Activated CD8-positive, alpha-beta T cell treated with anti-CD3 and anti-CD28 coated beads for 36 hours (primary cell): ENCODE measurements around the gene CLDN14. TPM values are rescaled to one million over a fixed set of nuclear protein-coding genes. Genes with fewer than 3 reads are reported as not detected.

ENCODE experiments used
- ATAC-seq: fragments of 200-7000 bp; cut with Tn5 transposase; one replicate; pipeline ENCODE4 v1.10.0; 2021; ENCODE audit warnings: mild to moderate bottlenecking, moderate library complexity
- CTCF ChIA-PET: fragments of 350-600 bp; sonication (Branson Sonifier 250); formaldehyde crosslinking; loops from one replicate; lab custom pipeline; 2021; ENCODE audit warnings: antibody characterized with exemption; lab: Charles Lee
- POLR2A ChIA-PET: fragments of 350-600 bp; sonication (Branson Sonifier 250); formaldehyde crosslinking; loops from one replicate; lab custom pipeline; 2021; ENCODE audit warnings: antibody characterized with exemption; lab: Charles Lee
- DNase-seq: peaks from one replicate; pipeline ENCODE4 v3.0.0-alpha.2; 2020
- H3K27ac Mint-ChIP-seq: one replicate; pipeline ENCODE4 v1.8.0; 2021; ENCODE audit warnings: mild to moderate bottlenecking, mixed read lengths
- H3K27me3 Mint-ChIP-seq: one replicate; pipeline ENCODE4 v1.8.0; 2021; ENCODE audit warnings: mixed read lengths
- H3K36me3 Mint-ChIP-seq: one replicate; pipeline ENCODE4 v1.8.0; 2021; ENCODE audit warnings: low read depth, mixed read lengths
- H3K4me1 Mint-ChIP-seq: one replicate; pipeline ENCODE4 v1.8.0; 2021; ENCODE audit warnings: low read depth, mixed read lengths
- H3K4me3 Mint-ChIP-seq: one replicate; pipeline ENCODE4 v1.8.0; 2021; ENCODE audit warnings: mild to moderate bottlenecking, moderate library complexity, mixed read lengths
- H3K9me3 Mint-ChIP-seq: one replicate; pipeline ENCODE4 v1.8.0; 2021; ENCODE audit warnings: mixed read lengths
- CTCF ChIP-seq: fragments of 200-600 bp; IDR thresholded peaks from one replicate; pipeline ENCODE4 v1.8.0; 2022; ENCODE audit warnings: antibody characterized with exemption, mild to moderate bottlenecking
- intact Hi-C: fragments of 100-400 bp; cut with micrococcal nuclease; formaldehyde crosslinking; loops from one replicate; pipeline ENCODE4 v1.10.0; 2022
- total RNA-seq, 2 experiments: library from RNA; stranded (reverse); gene quantifications; one replicate each; pipeline ENCODE4 v1.2.3, GENCODE V29; 2021

The CLDN14 gene
- total RNA-seq, 2 experiments from 2014 or later, result not detected

- no peaks in the 10 kb centered on the region for H3K9me3 Mint-ChIP-seq
- no peak for TF ChIP-seq CTCF
Observed at GRCh38 chr21:36415375-36415774, 64.5 kb downstream of the CLDN14 start.

GRCh38 chr21:36412916-36413315 lies 67.0 kb downstream of the CLDN14 start:
- POLR2A ChIA-PET, result no interaction called here
- DNase-seq, result no peak
- intact Hi-C loops, result no loop called here
- Mint-ChIP-seq H3K27me3 (no peaks in the 10 kb centered on the region), H3K27ac (no peak overlapping the region), H3K4me3 (no peak overlapping the region), H3K9me3 (no peaks in the 10 kb centered on the region), H3K36me3 (peaks cover 56% of the 10 kb centered on the region), H3K4me1 (no peaks in the 10 kb centered on the region)
- CTCF ChIA-PET, result no interaction called here
- ATAC-seq, result no peak
- no peak for TF ChIP-seq CTCF

More at GRCh38 chr21:36415375-36415774, 64.5 kb downstream of the CLDN14 start:
- intact Hi-C loops, result no loop called here
- Mint-ChIP-seq H3K4me3 (no peak overlapping the region), H3K36me3 (peaks cover 48% of the 10 kb centered on the region), H3K4me1 (no peaks in the 10 kb centered on the region), H3K27me3 (no peaks in the 10 kb centered on the region), H3K27ac (no peak overlapping the region)
- ATAC-seq (no peak), DNase-seq (no peak)
- ChIA-PET POLR2A (no interaction called here), CTCF (interaction anchor here (1.6 kb wide), 1 partner anchor 12 kb away, joined by 4 read pairs; no protein-coding TSS in a partner anchor)

- no peak for ATAC-seq
- Mint-ChIP-seq H3K36me3 (peaks cover 57% of the 10 kb centered on the region), H3K9me3 (no peaks in the 10 kb centered on the region), H3K27ac (no peak overlapping the region), H3K4me1 (no peaks in the 10 kb centered on the region), H3K4me3 (no peak overlapping the region), H3K27me3 (no peaks in the 10 kb centered on the region)
- DNase-seq, result no peak
- no peak for TF ChIP-seq CTCF
- intact Hi-C loops, result no loop called here
- ChIA-PET CTCF (no interaction called here), POLR2A (no interaction called here)
Observed at GRCh38 chr21:36411301-36411700, 68.6 kb downstream of the CLDN14 start.

Other genes starting within 250 kb of the CLDN14 start
- 10 to 100 TPM; 20.4 to 20.7 TPM for gene MORC3, start 159.9 kb downstream of the CLDN14 start, total RNA-seq
- 10 to 100 TPM; 30.9 to 34.7 TPM for gene CHAF1B, start 94.7 kb downstream of the CLDN14 start, total RNA-seq
- not detected for gene SIM2, start 219.0 kb upstream of the CLDN14 start, total RNA-seq